ENCODE results near the gene KIF5C. TPM values are rescaled to one million over a fixed set of nuclear protein-coding genes. Genes with fewer than 3 reads are reported as not detected.
A peak's percentile ranks its signal among the peaks of the same experiment; 100 is the strongest.

Gene KIF5C
- total and polyA plus RNA-seq, 4 experiments from 2014 or later = 3.0 to 21.3 (median 13.2) TPM

- H3K27me3 Mint-ChIP-seq = no peaks in the 10 kb centered on the region
- Histone ChIP-seq H3K27ac (ENCODE audit: low read depth, low read length) (no peak overlapping the region), H3K27me3 (ENCODE audit: insufficient read depth, low read length) (no peaks in the 10 kb centered on the region), H3K4me3 (ENCODE audit: low read length in 2 of 2) (no peak overlapping the region), H3K4me1 (ENCODE audit: insufficient read depth, low read length) (no peaks in the 10 kb centered on the region), H3K36me3 (ENCODE audit: insufficient read depth, low read length) (no peaks in the 10 kb centered on the region), H3K9me3 (ENCODE audit: control insufficient read depth in 1 of 2, low read length in 2 of 2) (no peaks in the 10 kb centered on the region)
- H3K27ac Mint-ChIP-seq = no peak overlapping the region
- no peak for DNase-seq
- intact Hi-C loops (cut with micrococcal nuclease) = loop anchor here (1.0 to 5.0 kb wide), 3 partner anchors 65 to 1054 kb away; no protein-coding TSS in a partner anchor
- no peak overlapping the region for H3K4me3 Mint-ChIP-seq
- POLR2A ChIA-PET (ENCODE audit: partially characterized antibody) = no interaction called here
- CTCF ChIA-PET (ENCODE audit: partially characterized antibody) = interaction anchor here (1.1 to 3.8 kb wide), 6 partner anchors 64 to 1055 kb away, joined by 3 to 24 read pairs (median 4); no protein-coding TSS in a partner anchor
- peaks cover 0 to 2% (median 0%) of the 10 kb centered on the region in 8 donors for H3K9me3 Mint-ChIP-seq
- H3K36me3 Mint-ChIP-seq = peaks cover 31 to 36% of the 10 kb centered on the region in 2 donors
- H3K4me1 Mint-ChIP-seq = peaks cover 2 to 6% (median 3%) of the 10 kb centered on the region in 4 donors
These were observed 115.9 kb downstream of the KIF5C start for GRCh38 chr2:148990968-148991367.

GRCh38 chr2:148992448-148992847 is 117.4 kb downstream of the KIF5C start:
- Mint-ChIP-seq H3K9me3 (no peaks in the 10 kb centered on the region), H3K4me1 (peaks cover 2 to 6% (median 3%) of the 10 kb centered on the region in 4 donors), H3K36me3 (peaks cover 32 to 38% of the 10 kb centered on the region in 2 donors), H3K27me3 (no peaks in the 10 kb centered on the region), H3K4me3 (no peak overlapping the region), H3K27ac (no peak overlapping the region)
- intact Hi-C loops (cut with micrococcal nuclease) = loop anchor here (5.0 kb wide), 1 partner anchor 485 kb away; no protein-coding TSS in a partner anchor
- H3K4me1 ChIP-seq (ENCODE audit: insufficient read depth, low read length) = no peaks in the 10 kb centered on the region
- POLR2A ChIA-PET (ENCODE audit: partially characterized antibody) = no interaction called here
- no peaks in the 10 kb centered on the region for H3K9me3 ChIP-seq (ENCODE audit: control insufficient read depth in 1 of 2, low read length in 2 of 2)
- CTCF ChIA-PET (ENCODE audit: partially characterized antibody) = interaction anchor here (1.5 to 3.8 kb wide), 3 partner anchors 24 to 1056 kb away, joined by 3 to 24 read pairs (median 9); no protein-coding TSS in a partner anchor
- H3K4me3 ChIP-seq (ENCODE audit: low read length in 2 of 2) = no peak overlapping the region
- H3K27me3 ChIP-seq (ENCODE audit: insufficient read depth, low read length) = no peaks in the 10 kb centered on the region
- H3K36me3 ChIP-seq (ENCODE audit: insufficient read depth, low read length) = peaks cover 4% of the 10 kb centered on the region
- H3K27ac ChIP-seq (ENCODE audit: low read depth, low read length) = no peak overlapping the region
- DNase-seq = no peak

- DNase-seq = no peak
- peaks cover 4% of the 10 kb centered on the region for H3K36me3 ChIP-seq (ENCODE audit: insufficient read depth, low read length)
- no peak overlapping the region for H3K4me3 ChIP-seq (ENCODE audit: low read length in 2 of 2)
- H3K4me3 Mint-ChIP-seq = no peak overlapping the region
- H3K9me3 ChIP-seq (ENCODE audit: control insufficient read depth in 1 of 2, low read length in 2 of 2) = no peaks in the 10 kb centered on the region
- H3K4me1 ChIP-seq (ENCODE audit: insufficient read depth, low read length) = no peaks in the 10 kb centered on the region
- POLR2A ChIA-PET (ENCODE audit: partially characterized antibody) = no interaction called here
- intact Hi-C loops (cut with micrococcal nuclease) = loop anchor here (5.0 kb wide), 1 partner anchor 486 kb away; no protein-coding TSS in a partner anchor
- H3K27ac Mint-ChIP-seq = no peak overlapping the region
- H3K4me1 Mint-ChIP-seq = peaks cover 2 to 6% (median 3%) of the 10 kb centered on the region in 4 donors
- H3K27ac ChIP-seq (ENCODE audit: low read depth, low read length) = no peak overlapping the region
- CTCF ChIA-PET (ENCODE audit: partially characterized antibody) = interaction anchor here (0.9 to 3.8 kb wide), 4 partner anchors 23 to 1057 kb away, joined by 3 to 24 read pairs (median 7); no protein-coding TSS in a partner anchor
- H3K36me3 Mint-ChIP-seq = peaks cover 38 to 41% of the 10 kb centered on the region in 2 donors
- no peaks in the 10 kb centered on the region for H3K9me3 Mint-ChIP-seq
- no peaks in the 10 kb centered on the region for H3K27me3 Mint-ChIP-seq
- H3K27me3 ChIP-seq (ENCODE audit: insufficient read depth, low read length) = no peaks in the 10 kb centered on the region
These were observed 118.3 kb downstream of the KIF5C start for GRCh38 chr2:148993351-148993750.

- no peak for DNase-seq
- H3K27me3 Mint-ChIP-seq = no peaks in the 10 kb centered on the region
- CTCF ChIA-PET (ENCODE audit: partially characterized antibody) = no interaction called here
These were observed 119.3 kb downstream of the KIF5C start for GRCh38 chr2:148994341-148994740.

GRCh38 chr2:148996805-148997204 is 121.8 kb downstream of the KIF5C start:
- no peaks in the 10 kb centered on the region for H3K27me3 Mint-ChIP-seq
- H3K27ac Mint-ChIP-seq = no peak overlapping the region
- no peak overlapping the region for H3K4me3 Mint-ChIP-seq
- Histone ChIP-seq H3K4me1 (ENCODE audit: insufficient read depth, low read length) (no peaks in the 10 kb centered on the region), H3K4me3 (ENCODE audit: low read length in 2 of 2) (no peak overlapping the region), H3K36me3 (ENCODE audit: insufficient read depth, low read length) (peaks cover 4% of the 10 kb centered on the region), H3K27ac (ENCODE audit: low read depth, low read length) (no peak overlapping the region), H3K9me3 (ENCODE audit: control insufficient read depth in 1 of 2, low read length in 2 of 2) (no peaks in the 10 kb centered on the region), H3K27me3 (ENCODE audit: insufficient read depth, low read length) (no peaks in the 10 kb centered on the region)
- ChIA-PET CTCF (ENCODE audit: partially characterized antibody) (no interaction called here), POLR2A (ENCODE audit: partially characterized antibody) (no interaction called here)
- peaks cover 42% of the 10 kb centered on the region in 2 donors for H3K36me3 Mint-ChIP-seq
- intact Hi-C loops (cut with micrococcal nuclease) = no loop called here
- no peak for DNase-seq
- no peaks in the 10 kb centered on the region for H3K4me1 Mint-ChIP-seq
- H3K9me3 Mint-ChIP-seq = no peaks in the 10 kb centered on the region

More at GRCh38 chr2:148994341-148994740, 119.3 kb downstream of the KIF5C start:
- no peak overlapping the region for H3K4me3 ChIP-seq (ENCODE audit: low read length in 2 of 2)
- H3K9me3 ChIP-seq (ENCODE audit: control insufficient read depth in 1 of 2, low read length in 2 of 2) = no peaks in the 10 kb centered on the region
- no peak overlapping the region for H3K27ac Mint-ChIP-seq
- POLR2A ChIA-PET (ENCODE audit: partially characterized antibody) = no interaction called here
- intact Hi-C loops (cut with micrococcal nuclease) = loop anchor here (5.0 kb wide), 1 partner anchor 487 kb away; no protein-coding TSS in a partner anchor
- H3K4me1 ChIP-seq (ENCODE audit: insufficient read depth, low read length) = no peaks in the 10 kb centered on the region
- no peaks in the 10 kb centered on the region for H3K9me3 Mint-ChIP-seq
- peaks cover 40 to 44% of the 10 kb centered on the region in 2 donors for H3K36me3 Mint-ChIP-seq
- H3K36me3 ChIP-seq (ENCODE audit: insufficient read depth, low read length) = peaks cover 4% of the 10 kb centered on the region
- H3K27ac ChIP-seq (ENCODE audit: low read depth, low read length) = no peak overlapping the region
- no peak overlapping the region for H3K4me3 Mint-ChIP-seq
- H3K4me1 Mint-ChIP-seq = peaks cover 2 to 6% (median 3%) of the 10 kb centered on the region in 4 donors
- no peaks in the 10 kb centered on the region for H3K27me3 ChIP-seq (ENCODE audit: insufficient read depth, low read length)

- POLR2A ChIA-PET (ENCODE audit: partially characterized antibody) = no interaction called here
- peaks cover 45 to 48% of the 10 kb centered on the region in 2 donors for H3K36me3 Mint-ChIP-seq
These were observed 123.3 kb downstream of the KIF5C start for GRCh38 chr2:148998165-148998830.

GRCh38 chr2:148998831-148999200 is 123.8 kb downstream of the KIF5C start:
- intact Hi-C loops (cut with micrococcal nuclease) = no loop called here
- Mint-ChIP-seq H3K27ac (peak overlapping the region in 3 of 7 donors; percentile 42 to 51 (median 46)), H3K36me3 (peaks cover 45 to 46% of the 10 kb centered on the region in 2 donors), H3K27me3 (no peaks in the 10 kb centered on the region), H3K4me1 (no peaks in the 10 kb centered on the region), H3K9me3 (no peaks in the 10 kb centered on the region), H3K4me3 (no peak overlapping the region)
- H3K4me3 ChIP-seq (ENCODE audit: low read length in 2 of 2) = no peak overlapping the region
- POLR2A ChIA-PET (ENCODE audit: partially characterized antibody) = no interaction called here
- no peak for DNase-seq
- H3K9me3 ChIP-seq (ENCODE audit: control insufficient read depth in 1 of 2, low read length in 2 of 2) = no peaks in the 10 kb centered on the region
- H3K27ac ChIP-seq (ENCODE audit: low read depth, low read length) = no peak overlapping the region
- peaks cover 4% of the 10 kb centered on the region for H3K36me3 ChIP-seq (ENCODE audit: insufficient read depth, low read length)
- CTCF ChIA-PET (ENCODE audit: partially characterized antibody) = no interaction called here
- H3K4me1 ChIP-seq (ENCODE audit: insufficient read depth, low read length) = no peaks in the 10 kb centered on the region
- H3K27me3 ChIP-seq (ENCODE audit: insufficient read depth, low read length) = no peaks in the 10 kb centered on the region

More at GRCh38 chr2:148998165-148998830, 123.3 kb downstream of the KIF5C start:
- H3K27ac ChIP-seq (ENCODE audit: low read depth, low read length) = no peak overlapping the region
- CTCF ChIA-PET (ENCODE audit: partially characterized antibody) = no interaction called here
- no peak overlapping the region for H3K4me3 ChIP-seq (ENCODE audit: low read length in 2 of 2)
- no peaks in the 10 kb centered on the region for H3K27me3 Mint-ChIP-seq
- peak overlapping the region in 1 of 7 donors; percentile 11 for H3K27ac Mint-ChIP-seq
- no peaks in the 10 kb centered on the region for H3K4me1 Mint-ChIP-seq
- intact Hi-C loops (cut with micrococcal nuclease) = no loop called here
- peaks cover 4% of the 10 kb centered on the region for H3K36me3 ChIP-seq (ENCODE audit: insufficient read depth, low read length)
- no peak for DNase-seq
- H3K4me1 ChIP-seq (ENCODE audit: insufficient read depth, low read length) = no peaks in the 10 kb centered on the region
- H3K4me3 Mint-ChIP-seq = no peak overlapping the region
- no peaks in the 10 kb centered on the region for H3K9me3 ChIP-seq (ENCODE audit: control insufficient read depth in 1 of 2, low read length in 2 of 2)
- H3K9me3 Mint-ChIP-seq = no peaks in the 10 kb centered on the region
- H3K27me3 ChIP-seq (ENCODE audit: insufficient read depth, low read length) = no peaks in the 10 kb centered on the region
